LHCN-M2 (cell line): ENCODE data around the gene MASP2. TPM values are rescaled to one million over a fixed set of nuclear protein-coding genes. Genes with fewer than 3 reads are reported as not detected.
"Not testable (repeated sequence)": the region's sequence is repeated elsewhere in the genome, so short reads cannot be mapped to it uniquely, and the experiment has no call there.

ENCODE experiments used
- DNase-seq: peaks from one replicate; pipeline ENCODE4 v3.0.0-alpha.2; 2012; ENCODE audit warnings: low read depth
- total RNA-seq: library from RNA; depleted of rRNA; stranded (reverse); fragments of >200 nt; gene quantifications from 2 replicates; pipeline ENCODE4 v1.2.3, GENCODE V29; 2014; rRNA removed

Gene MASP2
- total RNA-seq, 1 experiment from 2014 or later = not detected

GRCh38 chr1:10990828-10991227 is 56.2 kb downstream of the MASP2 start:
- no peak for DNase-seq

DNA sequence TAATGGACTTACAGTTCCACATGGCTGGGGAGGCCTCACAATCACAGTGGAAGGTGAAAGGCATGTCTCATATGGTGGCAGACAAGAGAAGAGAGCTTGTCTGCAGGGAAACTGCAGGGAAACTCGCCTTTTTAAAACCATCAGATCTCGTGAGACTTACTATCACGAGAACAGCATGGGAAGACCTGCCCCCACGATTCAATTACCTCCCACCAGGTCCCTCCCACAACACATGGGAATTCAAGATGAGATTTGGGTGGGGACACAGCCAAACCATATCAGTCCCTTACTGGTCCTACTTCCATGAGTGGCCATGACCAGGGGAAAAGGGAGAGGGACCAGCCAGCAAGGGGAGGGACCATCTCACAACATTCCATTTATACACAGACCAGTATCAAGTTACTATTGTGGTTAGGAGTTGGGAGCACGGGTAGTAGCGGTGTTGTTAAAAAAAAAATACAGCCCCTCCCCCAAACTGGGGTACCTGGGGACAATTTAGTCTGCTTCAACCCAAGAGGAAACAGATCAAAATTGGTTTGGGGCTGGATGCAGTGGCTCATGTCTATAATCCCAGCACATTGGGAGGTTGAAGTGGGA is 57.0 kb downstream of the MASP2 start:
- not testable (repeated sequence) for DNase-seq

GRCh38 chr1:10989095-10989494 is 57.9 kb downstream of the MASP2 start:
- no peak for DNase-seq

- no peak for DNase-seq
Observed at GRCh38 chr1:10987840-10988417, 59.1 kb downstream of the MASP2 start.

DNA sequence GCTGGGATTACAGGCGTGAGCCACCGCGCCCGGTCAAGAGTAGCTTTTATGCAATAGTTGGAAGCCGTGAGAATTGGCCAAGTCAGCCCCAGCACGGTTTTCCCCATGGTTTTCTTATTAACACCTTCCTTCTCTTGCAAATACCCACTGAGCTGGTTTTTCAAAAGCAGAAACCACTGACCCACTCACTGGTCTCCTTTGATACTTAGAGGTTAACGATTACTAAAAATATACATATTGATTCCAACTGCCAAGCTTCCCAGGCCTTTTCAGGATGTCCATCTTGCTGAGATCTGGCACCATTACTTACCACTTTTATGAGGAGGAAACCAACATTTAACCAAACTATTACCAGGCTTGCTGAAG is 60.5 kb downstream of the MASP2 start:
- DNase-seq = no peak

DNA sequence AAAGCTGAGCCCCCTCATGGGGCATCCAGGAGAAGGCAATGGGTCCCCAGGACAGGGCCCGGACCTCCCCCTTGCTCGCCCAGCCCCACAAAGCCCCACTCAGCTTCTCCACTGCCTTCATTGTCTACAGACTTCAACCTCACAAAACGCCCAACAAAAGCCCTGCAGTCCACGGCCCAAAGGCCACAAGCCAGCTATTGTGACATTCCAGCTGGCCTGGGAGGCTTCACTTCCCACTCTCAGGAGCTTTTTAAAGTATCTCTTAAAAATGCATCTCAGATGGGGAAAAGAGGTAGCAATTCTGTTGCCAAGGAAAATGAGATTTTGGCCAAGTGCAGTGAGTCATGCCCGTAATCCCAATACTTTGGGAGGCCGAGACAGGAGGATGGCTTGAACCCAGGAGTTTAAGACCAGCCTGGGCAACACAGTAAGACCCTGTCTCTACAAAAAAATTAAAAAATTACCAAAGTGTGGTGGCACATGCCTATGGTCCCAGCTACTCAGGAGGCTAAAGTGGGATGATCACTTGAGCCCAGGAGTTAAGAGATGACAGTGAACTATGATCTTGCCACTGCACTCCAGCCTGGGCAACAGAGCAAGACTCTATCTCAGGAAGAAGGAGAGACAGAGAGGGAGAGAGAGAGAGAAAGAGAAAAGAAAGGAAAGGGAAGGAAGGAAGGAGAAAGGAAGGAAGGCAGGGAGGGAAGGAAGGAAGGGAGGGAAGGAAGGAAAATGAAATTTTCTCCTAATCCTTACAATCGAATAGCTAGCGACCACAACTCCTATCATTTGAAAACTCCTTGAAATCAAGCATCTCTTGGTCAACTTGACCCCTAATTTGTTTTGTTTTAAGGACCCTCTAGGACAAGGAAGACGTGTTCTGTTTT is 66.0 kb downstream of the MASP2 start:
- no peak for DNase-seq

DNA sequence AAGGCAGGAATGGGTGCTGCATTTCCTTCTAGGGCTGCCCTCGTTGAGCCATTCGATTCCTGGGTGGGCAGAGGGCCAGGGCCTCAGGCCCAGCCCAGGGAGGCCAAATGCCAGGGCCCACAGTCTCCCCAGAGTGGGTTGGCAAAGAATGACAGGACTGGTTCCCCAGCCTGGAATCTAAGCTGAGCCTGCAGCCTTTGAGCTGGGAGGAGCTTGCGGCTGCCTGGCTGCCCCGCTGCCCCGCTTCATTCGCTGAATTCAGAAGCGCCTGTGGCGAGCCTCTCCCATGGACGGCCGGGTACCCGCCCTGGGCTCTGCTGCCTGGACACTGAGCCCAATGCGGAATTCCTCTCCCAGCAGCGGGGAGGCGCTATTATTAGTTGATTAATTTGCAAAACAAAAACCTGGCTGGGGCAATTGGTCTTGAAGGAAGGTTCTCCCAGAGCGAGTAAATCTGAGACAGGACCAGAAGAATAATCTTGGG is 66.9 kb downstream of the MASP2 start:
- peak; percentile 78 for DNase-seq

DNA sequence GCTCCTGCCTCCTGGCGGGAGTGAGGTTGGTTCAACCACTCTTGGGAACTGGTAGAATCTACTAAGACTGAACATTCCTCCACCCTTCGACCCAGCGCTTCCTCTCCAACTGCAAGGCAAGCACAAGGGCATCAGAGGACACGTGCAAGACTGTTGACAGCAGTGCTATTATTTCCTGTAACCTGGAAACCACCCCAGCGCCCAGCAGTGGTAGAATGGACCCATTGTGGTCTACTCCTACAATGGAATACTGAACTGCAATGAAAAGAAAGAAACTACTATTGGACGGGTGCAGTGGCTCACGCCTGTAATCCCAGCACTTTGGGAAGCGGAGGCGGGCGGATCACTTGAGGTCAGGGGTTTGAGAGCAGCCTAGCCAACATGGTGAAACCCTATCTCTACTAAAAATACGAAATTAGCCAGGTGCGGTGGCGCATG is 67.5 kb downstream of the MASP2 start:
- DNase-seq = peak; percentile 16

- DNase-seq = no peak
Observed at GRCh38 chr1:10978719-10979118, 68.3 kb downstream of the MASP2 start.

Other genes with a start within 250 kb of the MASP2 start
- gene TARDBP, start 34.6 kb downstream of the MASP2 start, total RNA-seq = 61.0 and 68.9 TPM in 2 replicates
- gene SRM, start 12.8 kb upstream of the MASP2 start, total RNA-seq = 71.1 and 78.6 TPM in 2 replicates
- 55.8 and 62.1 TPM in 2 replicates for gene EXOSC10, start 52.6 kb upstream of the MASP2 start, total RNA-seq
- gene ANGPTL7, start 142.1 kb upstream of the MASP2 start, total RNA-seq = not detected in 2 replicates
- gene MTOR, start 215.3 kb upstream of the MASP2 start, total RNA-seq = 36.3 and 36.4 TPM in 2 replicates
- gene UBIAD1, start 226.0 kb upstream of the MASP2 start, total RNA-seq = 15.6 and 17.8 TPM in 2 replicates